ENCODE results near the gene SHROOM1. TPM values are rescaled to one million over a fixed set of nuclear protein-coding genes. Genes with fewer than 3 reads are reported as not detected.

The SHROOM1 gene
- total RNA-seq, 2 donors from 2014 or later = 6.6 to 14.4 TPM

DNA sequence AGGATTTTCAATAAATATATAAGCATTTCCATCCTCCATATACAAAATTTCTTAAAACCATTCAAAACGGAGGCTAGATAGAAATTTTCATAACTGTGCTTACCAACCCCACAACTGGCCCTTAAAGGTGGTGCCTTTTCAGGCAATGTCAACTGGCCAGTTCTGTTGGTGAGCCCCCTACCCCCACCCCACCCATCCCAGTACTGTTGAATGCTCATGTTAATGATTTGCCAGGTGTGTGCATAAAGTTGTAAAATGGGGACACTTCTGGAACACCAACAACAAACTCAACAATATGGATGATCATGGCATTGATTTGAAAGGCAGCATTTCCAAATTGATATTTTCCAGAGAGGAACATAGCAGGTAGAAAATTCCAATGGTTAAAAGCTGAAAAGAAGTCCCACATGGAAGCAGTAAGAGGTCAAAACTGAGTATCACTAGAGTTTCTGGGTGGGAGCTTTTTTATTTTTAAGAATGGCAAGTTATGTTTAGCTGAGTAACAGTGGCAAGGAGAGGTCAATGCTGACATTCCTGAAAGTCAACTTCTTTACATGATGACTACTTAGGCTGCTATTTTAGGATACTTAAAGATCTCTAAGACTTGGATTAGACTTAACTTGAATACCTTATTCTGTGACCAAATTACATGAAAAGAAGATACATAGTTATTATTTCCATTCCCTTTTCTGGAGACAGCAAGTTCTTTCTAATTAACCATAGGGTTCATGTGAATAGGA, 45.7 kb upstream of the SHROOM1 start:
- Histone ChIP-seq H3K27me3 (ENCODE audit: control insufficient read depth, insufficient read depth, low read length, poor library complexity, severe bottlenecking) (no peaks in the 10 kb centered on the region), H3K4me1 (ENCODE audit: control insufficient read depth, insufficient read depth, low read length) (peaks cover 6% of the 10 kb centered on the region), H3K27ac (ENCODE audit: low read depth, low read length) (no peak overlapping the region), H3K36me3 (ENCODE audit: control insufficient read depth, insufficient read depth, low read length) (peaks cover 93% of the 10 kb centered on the region), H3K4me3 (ENCODE audit: low read length) (no peak overlapping the region), H3K9me3 (ENCODE audit: control insufficient read depth, low read length) (no peaks in the 10 kb centered on the region), H3K9ac (ENCODE audit: extremely low read depth, low read length, poor library complexity, severe bottlenecking) (no peak overlapping the region)
- no peak overlapping the region for H3K27ac Mint-ChIP-seq
- no peak overlapping the region for H3K4me3 Mint-ChIP-seq
- H3K4me1 Mint-ChIP-seq = no peaks in the 10 kb centered on the region
- TF ChIP-seq, protein P1, sequence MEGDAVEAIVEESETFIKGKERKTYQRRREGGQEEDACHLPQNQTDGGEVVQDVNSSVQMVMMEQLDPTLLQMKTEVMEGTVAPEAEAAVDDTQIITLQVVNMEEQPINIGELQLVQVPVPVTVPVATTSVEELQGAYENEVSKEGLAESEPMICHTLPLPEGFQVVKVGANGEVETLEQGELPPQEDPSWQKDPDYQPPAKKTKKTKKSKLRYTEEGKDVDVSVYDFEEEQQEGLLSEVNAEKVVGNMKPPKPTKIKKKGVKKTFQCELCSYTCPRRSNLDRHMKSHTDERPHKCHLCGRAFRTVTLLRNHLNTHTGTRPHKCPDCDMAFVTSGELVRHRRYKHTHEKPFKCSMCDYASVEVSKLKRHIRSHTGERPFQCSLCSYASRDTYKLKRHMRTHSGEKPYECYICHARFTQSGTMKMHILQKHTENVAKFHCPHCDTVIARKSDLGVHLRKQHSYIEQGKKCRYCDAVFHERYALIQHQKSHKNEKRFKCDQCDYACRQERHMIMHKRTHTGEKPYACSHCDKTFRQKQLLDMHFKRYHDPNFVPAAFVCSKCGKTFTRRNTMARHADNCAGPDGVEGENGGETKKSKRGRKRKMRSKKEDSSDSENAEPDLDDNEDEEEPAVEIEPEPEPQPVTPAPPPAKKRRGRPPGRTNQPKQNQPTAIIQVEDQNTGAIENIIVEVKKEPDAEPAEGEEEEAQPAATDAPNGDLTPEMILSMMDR (conservative IDR thresholded peaks at IDR 0.05) = no peak
- peaks cover 41% of the 10 kb centered on the region for H3K36me3 Mint-ChIP-seq (ENCODE audit: low read depth)
- H3K27me3 Mint-ChIP-seq (ENCODE audit: insufficient read depth) = no peaks in the 10 kb centered on the region
- H3K9me3 Mint-ChIP-seq = no peaks in the 10 kb centered on the region
- WGBS, 2 experiments (ENCODE audit: insufficient coverage in 1 of 2, insufficient read length in 1 of 2) = 83 to 100% methylated on average over 1 of the region's 1 CpG
- DNase-seq = no peak

DNA sequence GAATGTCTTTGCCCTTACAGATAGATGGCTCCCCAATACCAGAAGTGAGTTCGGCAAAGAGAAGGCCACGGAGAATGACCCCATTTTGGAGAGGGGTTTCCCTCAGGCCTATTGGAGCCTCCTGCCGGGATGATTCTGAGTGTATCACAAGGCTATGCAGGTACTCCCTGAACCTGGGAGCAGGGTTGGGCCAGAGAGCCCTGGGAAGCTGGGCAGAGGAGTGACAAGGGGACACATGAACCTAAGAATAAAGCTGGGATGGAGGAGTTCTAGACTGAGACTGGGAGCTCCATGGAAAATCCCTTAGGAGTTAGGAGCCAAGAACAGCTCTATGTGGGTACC, 43.5 kb upstream of the SHROOM1 start:
- DNase-seq = no peak
- H3K4me1 ChIP-seq (ENCODE audit: control insufficient read depth, insufficient read depth, low read length) = peaks cover 6% of the 10 kb centered on the region
- peaks cover 89% of the 10 kb centered on the region for H3K36me3 ChIP-seq (ENCODE audit: control insufficient read depth, insufficient read depth, low read length)
- H3K9ac ChIP-seq (ENCODE audit: extremely low read depth, low read length, poor library complexity, severe bottlenecking) = no peak overlapping the region
- H3K27ac ChIP-seq (ENCODE audit: low read depth, low read length) = no peak overlapping the region
- Mint-ChIP-seq H3K27me3 (ENCODE audit: insufficient read depth) (no peaks in the 10 kb centered on the region), H3K36me3 (ENCODE audit: low read depth) (peaks cover 24% of the 10 kb centered on the region), H3K4me3 (no peak overlapping the region), H3K4me1 (no peaks in the 10 kb centered on the region), H3K27ac (no peak overlapping the region), H3K9me3 (no peaks in the 10 kb centered on the region)
- H3K27me3 ChIP-seq (ENCODE audit: control insufficient read depth, insufficient read depth, low read length, poor library complexity, severe bottlenecking) = no peaks in the 10 kb centered on the region
- TF ChIP-seq, protein P1 (conservative IDR thresholded peaks at IDR 0.05) = no peak
- H3K4me3 ChIP-seq (ENCODE audit: low read length) = no peak overlapping the region
- 97 to 100% methylated on average over 2 to 3 of the region's 3 CpGs for WGBS, 2 experiments (ENCODE audit: insufficient coverage in 1 of 2, insufficient read length in 1 of 2)
- no peaks in the 10 kb centered on the region for H3K9me3 ChIP-seq (ENCODE audit: control insufficient read depth, low read length)

DNA sequence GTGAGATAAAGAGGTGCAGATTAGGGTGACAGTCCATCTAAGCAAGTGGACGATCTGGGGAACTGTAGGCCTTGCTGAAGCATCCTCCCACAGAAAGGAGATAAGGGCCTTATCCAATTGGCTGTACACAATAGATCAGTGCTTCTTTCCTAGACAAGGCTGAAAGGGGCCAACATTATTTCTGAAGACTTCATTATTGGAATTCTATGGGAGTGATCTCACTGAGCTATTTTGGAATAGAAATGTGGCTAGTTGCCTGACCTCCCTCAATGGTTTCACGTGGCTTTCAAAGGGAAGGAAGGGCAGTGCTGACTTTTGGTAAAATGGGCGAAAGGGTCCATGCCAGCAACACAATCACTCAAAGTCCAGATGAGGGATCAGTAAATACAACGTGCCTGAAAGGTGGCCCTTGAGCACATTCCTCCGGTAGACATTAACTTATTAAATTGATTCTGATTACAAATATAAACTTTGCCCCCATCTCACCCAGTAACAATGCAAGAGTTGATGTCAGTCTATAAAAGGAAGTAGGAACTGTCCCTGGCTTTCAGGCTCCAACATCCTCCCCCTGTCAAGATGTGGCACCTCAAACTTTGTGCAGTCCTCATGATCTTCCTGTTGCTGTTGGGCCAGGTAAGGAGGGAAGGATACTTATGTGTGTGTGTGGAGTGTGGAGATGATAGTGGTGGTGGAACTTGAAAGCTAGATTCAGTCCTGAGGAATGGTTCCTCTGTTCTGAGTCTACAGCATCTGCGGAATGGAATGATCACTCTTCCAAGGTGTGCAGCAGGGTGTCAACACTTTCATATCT, 42.9 kb upstream of the SHROOM1 start, which contains the start of gene LEAP2:
TSS of gene LEAP2 (plus strand) at position 550 of the 811 bp plus-strand sequence. CDS start at position 577, 27 bp downstream.
- TF ChIP-seq, protein P1 (conservative IDR thresholded peaks at IDR 0.05) = no peak
- Mint-ChIP-seq H3K27ac (no peak within 1 kb of the TSS), H3K36me3 (ENCODE audit: low read depth) (peaks cover 25% of the 10 kb centered on the region), H3K27me3 (ENCODE audit: insufficient read depth) (no peaks in the 10 kb centered on the region), H3K9me3 (no peaks in the 10 kb centered on the region), H3K4me3 (no peak within 1 kb of the TSS), H3K4me1 (no peaks in the 10 kb centered on the region)
- no peaks in the 10 kb centered on the region for H3K9me3 ChIP-seq (ENCODE audit: control insufficient read depth, low read length)
- no peaks in the 10 kb centered on the region for H3K27me3 ChIP-seq (ENCODE audit: control insufficient read depth, insufficient read depth, low read length, poor library complexity, severe bottlenecking)
- H3K36me3 ChIP-seq (ENCODE audit: control insufficient read depth, insufficient read depth, low read length) = peaks cover 89% of the 10 kb centered on the region
- H3K4me1 ChIP-seq (ENCODE audit: control insufficient read depth, insufficient read depth, low read length) = peaks cover 6% of the 10 kb centered on the region
- no peak for DNase-seq
- H3K27ac ChIP-seq (ENCODE audit: low read depth, low read length) = no peak within 1 kb of the TSS
- H3K4me3 ChIP-seq (ENCODE audit: low read length) = no peak within 1 kb of the TSS
- WGBS, 2 experiments (ENCODE audit: insufficient coverage in 1 of 2, insufficient read length in 1 of 2) = 93 to 100% methylated on average over 4 to 6 of the region's 6 CpGs
- H3K9ac ChIP-seq (ENCODE audit: extremely low read depth, low read length, poor library complexity, severe bottlenecking) = no peak within 1 kb of the TSS

All from endodermal cell (in vitro differentiated cells).